D721Med (cell line): Measurements from ENCODE around the gene SLC6A1.

Experiments used
- DNase-seq: peaks from one replicate; pipeline ENCODE4 v3.0.0; 2011; ENCODE audit warnings: low spot score; ENCODE audit not compliant: insufficient read length
- FAIRE-seq: peaks from 2 replicates; lab custom pipeline; 2011; peaks lifted over from hg19 to GRCh38; lab: Jason Lieb, UNC
- TF ChIP-seq, protein P1 (sequence below): IDR thresholded peaks from 2 replicates; pipeline ENCODE4 v1.5.1; 2012; ENCODE audit warnings: mild to moderate bottlenecking, control low read depth; ENCODE audit not compliant: insufficient read depth; ENCODE audit errors: missing control alignments

SLC6A1 gene

GRCh38 chr3:11078826-11079515 lies 86.4 kb downstream of the SLC6A1 start:
- FAIRE-seq (no peak), DNase-seq (no peak)
- TF ChIP-seq, protein P1, sequence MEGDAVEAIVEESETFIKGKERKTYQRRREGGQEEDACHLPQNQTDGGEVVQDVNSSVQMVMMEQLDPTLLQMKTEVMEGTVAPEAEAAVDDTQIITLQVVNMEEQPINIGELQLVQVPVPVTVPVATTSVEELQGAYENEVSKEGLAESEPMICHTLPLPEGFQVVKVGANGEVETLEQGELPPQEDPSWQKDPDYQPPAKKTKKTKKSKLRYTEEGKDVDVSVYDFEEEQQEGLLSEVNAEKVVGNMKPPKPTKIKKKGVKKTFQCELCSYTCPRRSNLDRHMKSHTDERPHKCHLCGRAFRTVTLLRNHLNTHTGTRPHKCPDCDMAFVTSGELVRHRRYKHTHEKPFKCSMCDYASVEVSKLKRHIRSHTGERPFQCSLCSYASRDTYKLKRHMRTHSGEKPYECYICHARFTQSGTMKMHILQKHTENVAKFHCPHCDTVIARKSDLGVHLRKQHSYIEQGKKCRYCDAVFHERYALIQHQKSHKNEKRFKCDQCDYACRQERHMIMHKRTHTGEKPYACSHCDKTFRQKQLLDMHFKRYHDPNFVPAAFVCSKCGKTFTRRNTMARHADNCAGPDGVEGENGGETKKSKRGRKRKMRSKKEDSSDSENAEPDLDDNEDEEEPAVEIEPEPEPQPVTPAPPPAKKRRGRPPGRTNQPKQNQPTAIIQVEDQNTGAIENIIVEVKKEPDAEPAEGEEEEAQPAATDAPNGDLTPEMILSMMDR = no peak

GRCh38 chr3:11080492-11080891 lies 87.9 kb downstream of the SLC6A1 start:
- no peak for FAIRE-seq
- TF ChIP-seq, protein P1 = no peak
- no peak for DNase-seq

DNA sequence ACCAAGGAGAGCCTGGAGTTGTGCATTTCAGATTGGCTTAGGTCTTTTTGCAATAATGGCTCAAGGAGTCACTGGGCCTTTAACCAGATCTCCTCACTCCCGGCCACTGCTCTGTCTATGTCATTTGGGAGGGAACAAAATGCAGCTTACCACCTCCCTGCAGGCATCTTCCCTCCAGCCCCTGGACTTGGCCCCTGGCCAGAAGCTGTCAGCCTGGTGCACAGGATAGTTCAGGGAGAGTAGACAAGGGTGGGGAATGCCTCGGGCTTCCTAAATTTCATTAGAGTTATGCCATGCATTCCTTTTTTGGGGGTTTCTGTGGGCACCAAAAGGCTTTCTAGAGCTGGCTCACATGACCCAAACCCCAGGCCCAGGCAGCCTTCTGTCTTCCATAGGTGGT lies 91.5 kb downstream of the SLC6A1 start:
- TF ChIP-seq, protein P1 = no peak
- DNase-seq (no peak), FAIRE-seq (no peak)

GRCh38 chr3:11084677-11085076 lies 92.1 kb downstream of the SLC6A1 start:
- DNase-seq = no peak
- no peak for FAIRE-seq
- TF ChIP-seq, protein P1 = no peak

DNA sequence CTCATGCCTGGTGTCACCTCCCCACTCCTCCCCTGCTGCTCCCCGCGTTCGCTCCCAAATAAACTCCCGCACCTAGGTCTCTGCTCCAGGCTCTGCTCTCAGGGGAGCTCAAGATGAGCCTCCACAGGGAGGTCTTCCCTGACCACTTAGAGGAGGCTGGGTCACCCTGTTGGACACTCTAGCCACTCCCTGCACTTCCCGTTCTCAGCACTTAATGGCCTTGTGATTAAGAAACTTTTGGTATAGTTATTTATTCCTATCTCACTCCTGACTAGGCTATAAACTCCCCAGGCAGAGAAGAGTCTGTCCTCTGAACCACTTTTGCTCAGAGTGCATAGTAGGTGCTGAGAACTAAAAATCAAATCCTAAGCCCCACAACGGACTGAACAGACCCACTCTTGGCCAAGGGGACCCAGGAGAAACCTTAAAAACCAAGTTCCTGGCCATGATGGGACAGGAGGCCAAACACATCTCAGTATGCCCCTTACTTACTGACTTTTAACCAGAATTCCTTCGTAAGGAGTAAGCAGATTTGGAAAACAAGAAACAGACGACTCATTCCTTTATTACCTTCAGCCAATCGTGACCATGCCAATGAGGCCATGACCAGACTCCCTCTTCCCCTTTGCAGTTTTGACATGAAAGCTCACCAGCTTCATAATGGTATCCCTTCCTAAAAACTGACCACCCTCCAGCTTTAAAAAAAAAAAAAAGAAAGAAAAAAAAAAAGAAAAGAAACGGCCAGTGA lies 92.7 kb downstream of the SLC6A1 start:
- TF ChIP-seq, protein P1 = no peak
- FAIRE-seq = no peak
- no peak for DNase-seq

DNA sequence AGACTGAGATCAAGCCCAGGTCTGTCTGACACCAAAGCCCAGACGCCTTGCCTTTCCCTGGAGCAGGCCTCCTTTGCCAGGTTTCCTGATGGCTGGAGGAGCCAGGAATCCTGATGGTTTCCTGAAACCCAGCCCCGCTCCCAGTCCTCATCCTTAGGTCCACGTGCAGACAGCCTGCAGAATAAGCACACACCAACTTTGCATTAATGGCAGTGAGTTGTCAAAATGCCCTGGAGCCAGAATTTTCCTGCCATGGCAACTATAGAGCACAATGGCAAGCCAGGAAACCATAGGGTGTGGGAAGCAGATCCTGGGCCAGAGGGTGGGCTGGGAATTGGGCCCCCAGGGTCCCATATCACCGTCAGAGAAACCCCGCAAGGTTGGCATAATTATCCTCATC lies 94.3 kb downstream of the SLC6A1 start:
- no peak for FAIRE-seq
- TF ChIP-seq, protein P1 = no peak
- DNase-seq = no peak

DNA sequence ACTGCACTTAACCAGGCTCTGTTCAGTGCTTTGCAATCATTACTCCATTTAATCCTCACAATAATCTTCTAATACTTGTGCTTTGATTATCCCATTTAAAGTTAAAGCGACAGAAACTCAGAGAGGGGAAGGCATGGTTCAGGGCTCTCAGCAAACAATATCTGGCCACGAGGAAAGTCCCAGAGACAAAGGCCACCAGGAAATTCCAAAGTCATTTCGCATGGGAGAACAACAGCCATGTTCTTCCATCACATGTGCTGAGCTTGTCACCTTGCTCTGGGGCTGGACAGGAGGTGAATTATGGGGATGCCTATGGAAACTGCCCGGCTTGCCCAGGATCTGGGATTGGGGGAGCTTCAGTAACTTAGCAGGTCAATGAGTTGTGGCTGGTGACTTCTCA lies 95.5 kb downstream of the SLC6A1 start:
- DNase-seq = no peak
- TF ChIP-seq, protein P1 = no peak
- no peak for FAIRE-seq
